Sigmoid colon (tissue), 3 donors: ENCODE results near the gene RPS14.

ENCODE experiments used
- CTCF ChIP-seq, 4 experiments: fragments of 450-650 bp in 3 of 4; fragments of 200-600 bp in 1 of 4; IDR thresholded peaks; one replicate each; pipeline ENCODE4 v1.5.1; 2016 to 2019; ENCODE audit warnings: antibody characterized with exemption in 4 of 4, mild to moderate bottlenecking in 3 of 4, moderate library complexity in 2 of 4
- POLR2A ChIP-seq, 2 donors: fragments of 450-650 bp; IDR thresholded peaks; one replicate each; pipeline ENCODE4 v1.6.1; 2016; ENCODE audit warnings: antibody characterized with exemption in 2 of 2, mild to moderate bottlenecking in 2 of 2, moderate library complexity in 2 of 2

DNA sequence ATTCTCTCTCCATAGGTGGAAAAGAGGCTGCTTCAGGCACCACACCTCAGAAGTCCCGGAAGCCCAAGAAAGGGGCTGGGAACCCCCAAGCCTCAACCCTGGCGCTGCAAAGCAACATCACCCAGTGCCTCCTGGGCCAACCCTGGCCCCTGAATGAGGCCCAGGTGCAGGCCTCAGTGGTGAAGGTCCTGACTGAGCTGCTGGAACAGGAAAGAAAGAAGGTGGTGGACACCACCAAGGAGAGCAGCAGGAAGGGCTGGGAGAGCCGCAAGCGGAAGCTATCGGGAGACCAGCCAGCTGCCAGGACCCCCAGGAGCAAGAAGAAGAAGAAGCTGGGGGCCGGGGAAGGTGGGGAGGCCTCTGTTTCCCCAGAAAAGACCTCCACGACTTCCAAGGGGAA is 53.3 kb downstream of the RPS14 start:
- TF ChIP-seq CTCF (IDR thresholded peaks at IDR 0.05) (no peak), POLR2A (IDR thresholded peaks at IDR 0.05) (no peak)
